Epithelial cell of prostate (primary cell): Measurements from ENCODE around the gene PRKAR1A.

Experiments
- DNase-seq: peaks from one replicate; pipeline ENCODE4 v3.0.0-alpha.2; 2011; ENCODE audit warnings: low read depth, low spot score
- H3K27ac ChIP-seq: fragments of 450-650 bp; 2 replicates; pipeline ENCODE4 v1.5.1; 2017; ENCODE audit warnings: mild to moderate bottlenecking

Gene PRKAR1A

DNA sequence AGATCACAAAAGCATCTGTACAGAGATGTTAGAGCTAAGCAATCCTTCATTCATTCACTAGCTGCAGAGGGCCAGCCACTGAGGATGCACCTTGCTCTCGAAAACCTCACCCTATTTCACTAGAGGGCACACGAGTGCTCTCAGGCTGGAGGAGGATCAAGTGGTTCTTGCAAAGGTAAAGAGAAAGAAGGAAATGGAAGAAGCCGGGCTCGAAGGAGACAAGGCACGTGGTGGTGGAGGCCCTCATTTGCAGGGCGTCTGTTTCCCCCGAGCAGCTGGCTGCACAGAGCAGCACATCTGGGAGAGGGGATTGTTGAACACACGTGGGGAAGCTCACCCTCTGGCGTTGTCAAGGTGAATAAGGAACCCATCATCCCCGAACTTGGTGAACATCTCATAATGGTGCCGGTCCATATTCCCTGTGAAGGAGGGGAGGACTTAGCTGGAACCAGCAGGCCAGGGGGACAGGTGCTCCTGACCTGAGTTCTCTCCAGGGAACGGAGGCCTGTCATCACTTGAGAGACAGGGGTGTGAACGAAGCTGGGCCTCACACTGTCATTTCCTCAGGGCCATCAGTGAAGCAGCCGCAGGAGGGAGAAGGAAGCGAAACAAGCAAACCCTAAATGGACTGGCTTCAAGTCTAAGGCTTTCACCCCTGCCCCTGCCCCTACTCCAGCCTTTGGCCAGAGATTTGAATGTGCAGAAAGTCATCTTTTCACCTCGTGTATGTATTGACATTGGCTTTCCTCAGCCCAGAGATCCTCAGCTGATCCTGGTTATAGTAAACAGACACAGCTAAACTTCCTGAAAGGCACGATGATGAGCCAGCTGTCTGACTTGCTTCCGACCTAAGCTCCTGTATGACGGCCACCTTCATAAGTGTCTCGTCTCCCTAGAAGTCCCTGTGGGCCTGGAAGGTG, 27.6 kb downstream of the PRKAR1A start:
- no peak for DNase-seq

DNA sequence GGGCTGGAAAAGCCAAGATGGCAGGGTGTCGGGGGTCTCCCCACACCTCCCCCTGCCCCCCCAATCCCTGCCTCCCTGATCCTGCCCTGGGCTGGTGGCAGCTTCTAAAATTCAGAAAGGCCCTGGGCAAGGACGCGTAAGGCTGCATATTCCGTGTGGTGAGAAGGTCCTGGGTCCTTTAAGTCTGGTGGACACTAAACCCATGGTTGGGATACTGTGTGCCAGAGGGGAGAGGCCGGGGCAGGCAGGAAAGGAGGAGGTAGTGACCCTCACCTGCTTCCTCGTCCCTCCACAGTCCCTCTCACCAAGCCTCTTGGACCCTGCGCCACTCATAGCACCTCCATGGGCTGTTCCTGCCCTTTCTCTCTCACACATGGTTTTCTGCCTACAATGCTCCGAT, 28.8 kb downstream of the PRKAR1A start:
- DNase-seq: no peak
- no peak overlapping the region for H3K27ac ChIP-seq

More for the DNA sequence above, 27.6 kb downstream of the PRKAR1A start:
- H3K27ac ChIP-seq: no peak overlapping the region

DNA sequence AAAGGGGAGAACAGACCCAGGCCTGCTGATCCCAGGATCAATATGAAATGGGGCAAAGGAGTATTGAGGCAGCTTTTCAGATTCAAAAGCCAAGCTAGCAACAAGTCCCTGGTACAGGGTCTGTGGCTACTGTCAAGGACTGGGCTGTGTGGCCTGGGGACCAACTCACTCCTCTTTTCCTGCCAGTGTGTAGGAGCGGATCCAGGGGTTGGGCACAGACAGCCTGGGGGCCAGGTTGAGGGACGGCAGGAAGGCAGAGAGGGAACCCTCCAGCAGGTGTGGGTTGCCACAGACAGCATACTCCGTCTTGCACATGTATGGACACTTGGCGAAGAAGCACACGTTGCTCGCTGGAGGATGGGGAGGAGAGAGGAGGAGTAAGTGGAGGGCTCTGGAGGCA, 29.6 kb downstream of the PRKAR1A start:
- DNase-seq: no peak

GRCh38 chr17:68542698-68543463, 30.7 kb downstream of the PRKAR1A start:
- DNase-seq: no peak
- no peak overlapping the region for H3K27ac ChIP-seq

More for the DNA sequence above, 29.6 kb downstream of the PRKAR1A start:
- H3K27ac ChIP-seq: no peak overlapping the region

- H3K27ac ChIP-seq: no peak overlapping the region
- no peak for DNase-seq
Observed at GRCh38 chr17:68544111-68544915, 32.1 kb downstream of the PRKAR1A start.

GRCh38 chr17:68556551-68556950, 44.3 kb downstream of the PRKAR1A start:
- no peak for DNase-seq
- H3K27ac ChIP-seq: no peak overlapping the region

- DNase-seq: no peak
- no peak overlapping the region for H3K27ac ChIP-seq
Observed at GRCh38 chr17:68559316-68559715, 47.1 kb downstream of the PRKAR1A start.

GRCh38 chr17:68560966-68561720, 48.9 kb downstream of the PRKAR1A start:
- H3K27ac ChIP-seq: no peak overlapping the region
- no peak for DNase-seq

GRCh38 chr17:68562736-68563135, 50.5 kb downstream of the PRKAR1A start:
- DNase-seq: no peak
- no peak overlapping the region for H3K27ac ChIP-seq

- H3K27ac ChIP-seq: peak overlapping the region; percentile 71
- peak; percentile 87 for DNase-seq
Observed at GRCh38 chr17:68564415-68565111, 52.3 kb downstream of the PRKAR1A start.

- no peak overlapping the region for H3K27ac ChIP-seq
- DNase-seq: no peak
Observed at GRCh38 chr17:68565661-68566441, 53.6 kb downstream of the PRKAR1A start.

GRCh38 chr17:68566442-68566738, 54.2 kb downstream of the PRKAR1A start:
- no peak for DNase-seq
- no peak overlapping the region for H3K27ac ChIP-seq

DNA sequence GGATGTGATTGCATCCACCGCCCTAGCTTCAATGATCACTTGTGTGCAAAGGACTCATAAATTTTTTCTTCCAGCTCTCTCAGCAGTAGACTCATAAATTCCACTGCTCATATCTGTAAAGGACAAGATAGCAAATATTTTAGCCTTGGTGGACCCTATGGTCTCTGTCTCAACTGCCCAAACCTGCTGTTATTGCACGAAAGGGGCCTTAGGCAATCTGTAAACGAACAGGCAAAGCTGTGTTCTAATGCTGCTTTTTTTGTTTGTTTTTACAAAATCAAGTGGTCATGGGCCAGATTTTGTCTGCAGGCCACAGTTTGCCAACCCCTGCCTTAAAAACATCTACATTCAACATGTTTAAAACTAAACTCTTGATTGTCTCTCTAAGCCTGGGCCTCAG, 54.8 kb downstream of the PRKAR1A start:
- no peak overlapping the region for H3K27ac ChIP-seq
- DNase-seq: no peak

- DNase-seq: no peak
- no peak overlapping the region for H3K27ac ChIP-seq
Observed at GRCh38 chr17:68567581-68567980, 55.4 kb downstream of the PRKAR1A start.

DNA sequence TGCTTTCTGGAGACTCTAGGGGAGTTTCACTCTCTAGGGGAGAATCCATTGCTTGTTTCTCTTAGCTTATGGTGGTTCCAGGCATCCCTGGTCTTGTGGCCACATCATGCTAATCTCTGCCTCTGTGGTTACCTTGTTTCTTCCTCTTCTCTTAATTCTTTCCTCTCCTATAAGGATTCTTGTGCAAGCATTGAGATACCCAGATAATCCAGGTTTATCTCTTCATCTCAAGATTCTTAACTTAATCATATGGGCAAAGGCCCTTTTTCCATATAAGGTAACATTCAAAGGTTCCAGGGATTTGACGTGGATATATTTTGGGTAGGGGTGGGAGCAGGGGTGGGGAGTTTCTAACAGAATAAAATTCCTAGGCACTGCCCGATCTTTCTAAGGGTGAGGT, 56.4 kb downstream of the PRKAR1A start:
- no peak for DNase-seq
- no peak overlapping the region for H3K27ac ChIP-seq

DNA sequence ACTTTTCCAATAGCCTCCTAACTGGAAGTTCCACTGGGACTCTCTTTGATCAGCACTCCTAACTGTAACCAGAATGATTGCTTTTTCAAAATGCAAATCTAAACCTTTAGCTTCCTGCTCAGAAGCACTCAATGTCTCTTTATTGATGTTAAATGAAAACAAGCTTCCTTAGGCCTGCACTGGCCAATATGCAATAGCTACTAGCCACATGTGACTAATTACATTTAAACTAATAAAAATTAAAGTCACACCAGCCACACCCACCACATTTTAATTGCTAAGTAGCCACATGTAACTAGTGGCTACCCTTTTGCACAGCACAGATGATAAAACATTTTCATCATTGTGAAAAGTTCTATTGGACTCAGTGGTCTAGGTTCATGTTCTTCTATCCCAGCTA, 57.1 kb downstream of the PRKAR1A start:
- DNase-seq: no peak
- H3K27ac ChIP-seq: no peak overlapping the region

GRCh38 chr17:68570526-68570925, 58.3 kb downstream of the PRKAR1A start:
- no peak overlapping the region for H3K27ac ChIP-seq
- no peak for DNase-seq

- H3K27ac ChIP-seq: no peak overlapping the region
- no peak for DNase-seq
Observed at GRCh38 chr17:68572138-68572842, 60.1 kb downstream of the PRKAR1A start.
